Aorta (tissue), 5 donors: ENCODE results near the gene VPS35L. TPM values are rescaled to one million over a fixed set of nuclear protein-coding genes. Genes with fewer than 3 reads are reported as not detected.
A peak's percentile ranks its signal among the peaks of the same experiment; 100 is the strongest.

Source experiments
- ATAC-seq: fragments of 200-7000 bp; cut with Tn5 transposase; one replicate; pipeline ENCODE4 v1.9.1; 2022; ENCODE audit warnings: moderate library complexity; ENCODE audit not compliant: low FRiP score
- DNase-seq, 2 donors: peaks; one replicate each; pipeline ENCODE4 v3.0.0-alpha.2; 2020
- H3K27ac ChIP-seq, 2 donors: one replicate each; pipeline ENCODE4 v1.5.1; 2013; ENCODE audit warnings: low read length in 2 of 2, mild to moderate bottlenecking in 2 of 2, moderate library complexity in 2 of 2, control low read depth in 1 of 2, inconsistent platforms in 1 of 2, low read depth in 1 of 2
- H3K27me3 ChIP-seq, 2 donors: one replicate each; pipeline ENCODE4 v1.6.1; 2013; ENCODE audit warnings: control low read depth in 1 of 2, low read length in 1 of 2, mild to moderate bottlenecking in 1 of 2, moderate library complexity in 1 of 2; ENCODE audit not compliant: insufficient read depth in 2 of 2, control insufficient read depth in 1 of 2
- H3K36me3 ChIP-seq, 2 donors: one replicate each; pipeline ENCODE4 v1.6.1; 2013; ENCODE audit warnings: control low read depth in 1 of 2, low read length in 1 of 2, mild to moderate bottlenecking in 1 of 2; ENCODE audit not compliant: insufficient read depth in 2 of 2, control insufficient read depth in 1 of 2
- H3K4me1 ChIP-seq, 2 donors: one replicate each; pipeline ENCODE4 v1.6.1; 2013; ENCODE audit warnings: low read length in 2 of 2, control low read depth in 1 of 2, mild to moderate bottlenecking in 1 of 2, moderate library complexity in 1 of 2; ENCODE audit not compliant: insufficient read depth in 2 of 2, control insufficient read depth in 1 of 2
- H3K4me3 ChIP-seq, 2 donors: one replicate each; pipeline ENCODE4 v1.5.1; 2013; ENCODE audit warnings: low read length in 2 of 2, control low read depth in 1 of 2, mild to moderate bottlenecking in 1 of 2
- H3K9me3 ChIP-seq: one replicate; pipeline ENCODE4 v1.6.1; 2013; ENCODE audit warnings: mild to moderate bottlenecking, low read length; ENCODE audit not compliant: control insufficient read depth
- WGBS, 2 donors: extraction: QIAGEN DNeasy Blood & Tissue Kit; methylation state at CpG; one replicate each; pipeline ENCODE4 v1.1.7; 2013; 5-methylcytosine and 5-hydroxymethylcytosine counted together
- intact Hi-C, 2 donors: fragments of 100-400 bp; cut with DNase I; formaldehyde crosslinking; loops; one replicate each; pipeline versions ENCODE4 v1.14.2 to v1.15.0; 2022
- polyA plus RNA-seq, 2 donors: library from polyadenylated mRNA; stranded (reverse); fragments of 200-250 nt; gene quantifications; one replicate each; pipeline ENCODE4 v1.2.3, GENCODE V29; 2013
- total RNA-seq, 2 donors: library from RNA; stranded (reverse); fragmentation: NEBNext Ultra II Directional; extraction: Animal tissue kit (Norgen Biotek cat#: 25700); gene quantifications; one replicate each; pipeline ENCODE4 v1.2.1, GENCODE V29; 2021
- donor health status: healthy with polysubstance abuse.
- donor health status: Bipolar disorder and iron deficiency.
- donor health status: DM: no; HTN: no; CAD: no.
- donor health status: DM: no; HTN: no; CAD: no.
- donor health status: DM: yes; HTN: yes; CAD: no.

Gene VPS35L
- total and polyA plus RNA-seq, 4 donors = 31.4 to 66.8 (median 40.8) TPM

- no peak overlapping the region for H3K4me3 ChIP-seq
- H3K9me3 ChIP-seq = no peaks in the 10 kb centered on the region
- H3K27me3 ChIP-seq = no peaks in the 10 kb centered on the region
- no peak overlapping the region for H3K27ac ChIP-seq
- H3K36me3 ChIP-seq = peaks cover 0 to 6% of the 10 kb centered on the region in 2 donors
- DNase-seq (no peak), ATAC-seq (no peak)
- WGBS, 2 donors = 95 to 97% methylated on average over 3 of the region's 3 CpGs
- intact Hi-C loops = no loop called here
- H3K4me1 ChIP-seq = no peaks in the 10 kb centered on the region
These were observed 7.4 kb upstream of the VPS35L start for GRCh38 chr16:19548144-19548543.

DNA sequence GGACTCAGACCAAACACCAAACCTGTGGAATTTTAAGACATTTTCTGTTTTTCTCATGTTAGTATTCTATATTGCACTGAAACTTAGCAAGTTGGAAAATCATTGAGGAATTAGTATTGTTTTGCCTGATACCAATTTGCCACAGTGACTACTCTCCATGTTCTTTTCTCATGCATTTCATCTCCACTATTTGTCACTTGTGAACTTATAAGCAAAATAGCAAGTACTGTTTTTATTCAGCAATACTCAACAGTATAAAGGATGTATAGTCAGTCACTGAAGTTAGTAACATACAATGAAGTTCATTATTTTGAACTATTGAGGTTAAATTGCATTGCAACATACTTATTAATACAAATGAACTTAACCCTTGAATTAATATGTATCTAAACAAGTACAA, 5.8 kb upstream of the VPS35L start:
- intact Hi-C loops = loop anchor here in 1 of 2 donors (10.0 kb wide), 1 partner anchor 165 kb away; the partner anchor contains the start of genes IQCK and KNOP1
- H3K9me3 ChIP-seq = no peaks in the 10 kb centered on the region
- peaks cover 0 to under 1% of the 10 kb centered on the region in 2 donors for H3K36me3 ChIP-seq
- H3K27ac ChIP-seq = no peak overlapping the region
- H3K4me3 ChIP-seq = no peak overlapping the region
- DNase-seq (no peak), ATAC-seq (no peak)
- no peaks in the 10 kb centered on the region for H3K27me3 ChIP-seq
- no peaks in the 10 kb centered on the region for H3K4me1 ChIP-seq

- H3K27me3 ChIP-seq = no peaks in the 10 kb centered on the region
- no peaks in the 10 kb centered on the region for H3K9me3 ChIP-seq
- H3K27ac ChIP-seq = peak overlapping the region in 1 of 2 donors; percentile 9
- peak overlapping the region; percentile 1 to 51 for H3K4me3 ChIP-seq
- H3K36me3 ChIP-seq = no peaks in the 10 kb centered on the region
- ATAC-seq (peak; percentile 19), DNase-seq (no peak)
- intact Hi-C loops = loop anchor here in 1 of 2 donors (5.0 to 10.0 kb wide), 2 partner anchors 159 to 331 kb away; partner anchors contain the start of genes IQCK and KNOP1
- 32 to 35% methylated on average over 19 of the region's 19 CpGs for WGBS, 2 donors
- no peaks in the 10 kb centered on the region for H3K4me1 ChIP-seq
These were observed 652 bp downstream of the VPS35L start for GRCh38 chr16:19555938-19556771.

- Histone ChIP-seq H3K27me3 (no peaks in the 10 kb centered on the region), H3K36me3 (no peaks in the 10 kb centered on the region), H3K27ac (no peak overlapping the region), H3K4me3 (no peak overlapping the region), H3K9me3 (no peaks in the 10 kb centered on the region), H3K4me1 (no peaks in the 10 kb centered on the region)
- no peak for DNase-seq
- intact Hi-C loops = loop anchor here (2.0 to 10.0 kb wide), 3 partner anchors 155 to 328 kb away; partner anchors contain the start of genes GPRC5B (in 1 of the 2), IQCK (in 1 of the 2) and KNOP1 (in 1 of the 2)
- WGBS, 2 donors = 69 to 73% methylated on average over 10 of the region's 10 CpGs
- no peak for ATAC-seq
These were observed 3.9 kb downstream of the VPS35L start for GRCh38 chr16:19559242-19559910.

DNA sequence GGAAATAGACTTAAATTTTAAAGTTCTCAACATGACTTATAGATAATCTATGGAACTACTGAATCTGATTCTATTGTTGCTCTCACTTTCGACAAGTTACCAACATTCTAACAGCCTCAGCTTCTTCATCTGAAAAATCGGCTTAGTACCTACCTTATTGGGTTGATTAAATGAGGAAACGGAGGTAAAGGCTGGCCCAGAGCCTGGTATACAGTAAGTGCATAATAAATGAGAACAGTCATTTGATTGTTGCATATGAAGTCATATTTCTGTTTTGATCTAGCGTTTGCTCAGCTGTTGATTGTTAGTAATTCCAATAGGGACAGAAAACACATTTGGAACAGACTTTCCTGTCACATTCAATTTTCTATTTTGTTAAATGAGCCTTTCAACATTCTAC, 4.6 kb downstream of the VPS35L start:
- no peak overlapping the region for H3K4me3 ChIP-seq
- no peak for ATAC-seq
- no peaks in the 10 kb centered on the region for H3K4me1 ChIP-seq
- H3K36me3 ChIP-seq = no peaks in the 10 kb centered on the region
- H3K9me3 ChIP-seq = no peaks in the 10 kb centered on the region
- WGBS, 2 donors = 91 to 93% methylated on average over 4 of the region's 4 CpGs
- no peak for DNase-seq
- intact Hi-C loops = no loop called here
- no peaks in the 10 kb centered on the region for H3K27me3 ChIP-seq
- no peak overlapping the region for H3K27ac ChIP-seq

GRCh38 chr16:19563377-19563776, 7.9 kb downstream of the VPS35L start:
- Histone ChIP-seq H3K36me3 (peaks cover 0 to 2% of the 10 kb centered on the region in 2 donors), H3K4me3 (no peak overlapping the region), H3K9me3 (no peaks in the 10 kb centered on the region), H3K27me3 (no peaks in the 10 kb centered on the region), H3K4me1 (no peaks in the 10 kb centered on the region), H3K27ac (no peak overlapping the region)
- DNase-seq (no peak), ATAC-seq (no peak)
- intact Hi-C loops = no loop called here
- WGBS, 2 donors = 85 to 96% methylated on average over 4 of the region's 4 CpGs

DNA sequence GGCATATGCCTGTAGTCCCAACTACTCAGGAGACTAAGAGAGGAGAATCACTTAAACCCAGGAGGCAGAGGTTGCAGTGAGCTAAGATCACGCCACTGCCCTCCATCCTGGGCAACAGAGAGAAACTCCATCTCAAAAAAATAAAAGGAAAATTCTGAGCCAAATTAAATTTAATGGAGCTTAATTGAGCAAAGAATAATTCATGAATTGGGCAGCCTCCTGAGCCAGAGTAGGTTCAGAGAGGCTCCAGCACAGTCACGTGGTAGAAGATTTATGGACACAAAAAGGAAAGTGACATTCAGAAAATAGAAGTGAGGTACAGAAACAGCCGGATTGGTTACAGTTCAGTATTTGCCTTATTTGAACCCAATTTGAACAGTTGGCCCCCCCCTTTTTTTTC, 10.9 kb downstream of the VPS35L start:
- ATAC-seq = no peak
- H3K36me3 ChIP-seq = peaks cover 0 to 9% of the 10 kb centered on the region in 2 donors

DNA sequence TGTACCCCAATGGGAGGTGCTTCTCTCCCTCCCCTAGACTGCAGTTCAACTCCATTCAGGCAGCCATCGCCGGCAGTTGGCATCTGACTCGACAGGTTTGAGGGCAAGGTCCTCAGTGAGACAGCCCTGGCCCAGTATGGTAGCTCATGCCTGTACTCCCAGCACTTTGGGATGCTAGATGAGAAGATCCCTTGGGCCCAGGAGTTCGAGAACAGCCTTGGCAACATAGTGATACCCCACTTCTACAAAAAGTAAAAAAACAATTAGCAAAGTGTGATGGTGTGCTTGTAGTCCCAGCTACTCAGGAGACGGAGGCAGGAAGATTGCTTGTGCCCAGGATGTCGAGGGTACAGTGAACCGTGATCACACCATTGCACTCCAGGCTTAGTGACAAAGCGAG, 12.1 kb downstream of the VPS35L start:
- H3K36me3 ChIP-seq = peaks cover 0 to 11% of the 10 kb centered on the region in 2 donors
- 92 to 95% methylated on average over 8 of the region's 8 CpGs for WGBS, 2 donors
- intact Hi-C loops = no loop called here
- no peak overlapping the region for H3K27ac ChIP-seq
- no peaks in the 10 kb centered on the region for H3K4me1 ChIP-seq
- ATAC-seq (no peak), DNase-seq (no peak)
- no peaks in the 10 kb centered on the region for H3K27me3 ChIP-seq
- no peak overlapping the region for H3K4me3 ChIP-seq
- H3K9me3 ChIP-seq = no peaks in the 10 kb centered on the region

More for the DNA sequence above, 10.9 kb downstream of the VPS35L start:
- intact Hi-C loops = no loop called here
- no peak for DNase-seq
- H3K27ac ChIP-seq = no peak overlapping the region
- no peaks in the 10 kb centered on the region for H3K27me3 ChIP-seq
- WGBS, 2 donors = 89 to 93% methylated on average over 3 of the region's 3 CpGs
- no peak overlapping the region for H3K4me3 ChIP-seq
- H3K4me1 ChIP-seq = no peaks in the 10 kb centered on the region
- H3K9me3 ChIP-seq = no peaks in the 10 kb centered on the region
